Prostate gland (tissue), 2 donors: ENCODE data around the gene MLF2.

Experiments used
- CTCF ChIP-seq, 4 experiments: fragments of 200-600 bp in 2 of 4; fragments of 450-650 bp in 2 of 4; sonication (generic) in 2 of 4; IDR thresholded peaks; 1 replicate in 3 of 4; 2 replicates in 1 of 4; pipeline ENCODE4 v1.5.1; 2016 to 2019; ENCODE audit warnings: antibody characterized with exemption in 4 of 4, mild to moderate bottlenecking in 2 of 4, moderate library complexity in 2 of 4
- POLR2A ChIP-seq: fragments of 450-650 bp; IDR thresholded peaks from one replicate; pipeline ENCODE4 v1.6.1; 2016; ENCODE audit warnings: antibody characterized with exemption, mild to moderate bottlenecking
- POLR2AphosphoS5 ChIP-seq: sonication (generic); formaldehyde crosslinking; IDR thresholded peaks from one replicate; pipeline ENCODE4 v1.6.1; 2017; ENCODE audit warnings: antibody characterized with exemption

- TF ChIP-seq CTCF (IDR thresholded peaks at IDR 0.05) (no peak), POLR2A (no peak), POLR2AphosphoS5 (no peak)
These were observed 53.5 kb downstream of the MLF2 start for GRCh38 chr12:6699259-6699988.
